Right cardiac atrium (tissue), 5 donors: ENCODE results near the gene GPR42. TPM values are rescaled to one million over a fixed set of nuclear protein-coding genes. Genes with fewer than 3 reads are reported as not detected.
A peak's percentile ranks its signal among the peaks of the same experiment; 100 is the strongest.

Experiments
- ATAC-seq, 2 donors: fragments of 200-7000 bp; cut with Tn5 transposase; one replicate each; pipeline versions ENCODE4 v1.8.0 to v1.9.1; 2020; ENCODE audit warnings: moderate library complexity in 2 of 2, mild to moderate bottlenecking in 1 of 2
- DNase-seq, 3 donors: peaks; one replicate each; pipeline ENCODE4 v3.0.0-alpha.2; 2020
- H3K27ac ChIP-seq: one replicate; pipeline ENCODE4 v1.5.1; 2013; ENCODE audit warnings: mild to moderate bottlenecking, low read length, control low read depth, moderate library complexity
- H3K27me3 ChIP-seq: one replicate; pipeline ENCODE4 v1.6.1; 2013; ENCODE audit not compliant: control insufficient read depth, insufficient read depth
- H3K4me1 ChIP-seq: one replicate; pipeline ENCODE4 v1.6.1; 2013; ENCODE audit warnings: low read length; ENCODE audit not compliant: control insufficient read depth, insufficient read depth
- H3K4me3 ChIP-seq: one replicate; pipeline ENCODE4 v1.5.1; 2013; ENCODE audit warnings: low read length, control low read depth
- H3K9me3 ChIP-seq: one replicate; pipeline ENCODE4 v1.6.1; 2013; ENCODE audit warnings: low read length; ENCODE audit not compliant: control insufficient read depth
- WGBS: extraction: QIAGEN DNeasy Blood & Tissue Kit; methylation state at CpG from one replicate; pipeline ENCODE4 v1.1.7; 2013; 5-methylcytosine and 5-hydroxymethylcytosine counted together
- intact Hi-C, 4 donors: fragments of 100-400 bp; cut with DNase I; formaldehyde crosslinking; loops; one replicate each; pipeline versions ENCODE4 v1.11.0 to v1.14.0; 2022 to 2023
- polyA plus RNA-seq: library from polyadenylated mRNA; stranded (reverse); fragments of 200-250 nt; gene quantifications from one replicate; pipeline ENCODE4 v1.2.3, GENCODE V29; 2013
- total RNA-seq, 4 donors: library from RNA; stranded (reverse); fragmentation: NEBNext Ultra II Directional; extraction: Animal tissue kit (Norgen Biotek cat#: 25700); gene quantifications; one replicate each; pipeline ENCODE4 v1.2.1, GENCODE V29; 2021
- donor health status: healthy with polysubstance abuse.
- donor health status: DM: no; HTN: yes; CAD: no.
- donor health status: DM: no; HTN: no; CAD: no.
- donor health status: DM: no; HTN: yes; CAD: no; lungs with severe emphysema.
- donor health status: DM: yes; HTN: yes; CAD: no.

The GPR42 gene
- total and polyA plus RNA-seq, 5 donors: not detected

GRCh38 chr19:35347930-35348298 is 23.0 kb upstream of the GPR42 start:
- Histone ChIP-seq H3K9me3 (no peaks in the 10 kb centered on the region), H3K4me3 (no peak overlapping the region), H3K27me3 (no peaks in the 10 kb centered on the region), H3K27ac (no peak overlapping the region), H3K4me1 (no peaks in the 10 kb centered on the region)
- DNase-seq: no peak
- WGBS: 79% methylated on average over 7 of the region's 7 CpGs
- no peak for ATAC-seq
- intact Hi-C loops: no loop called here

GRCh38 chr19:35348911-35349611 is 21.8 kb upstream of the GPR42 start:
- Histone ChIP-seq H3K27ac (no peak overlapping the region), H3K9me3 (no peaks in the 10 kb centered on the region), H3K27me3 (no peaks in the 10 kb centered on the region), H3K4me1 (no peaks in the 10 kb centered on the region), H3K4me3 (no peak overlapping the region)
- WGBS: 81% methylated on average over 18 of the region's 18 CpGs
- no peak for ATAC-seq
- DNase-seq: peak in 1 of 3 donors; percentile 12
- intact Hi-C loops: no loop called here

- H3K4me1 ChIP-seq: no peaks in the 10 kb centered on the region
- no peak for ATAC-seq
- intact Hi-C loops: loop anchor here (5.0 to 10.0 kb wide), 4 partner anchors 115 to 145 kb away; partner anchors contain the start of gene KRTDAP (in 2 of the 4)
- no peak overlapping the region for H3K27ac ChIP-seq
- DNase-seq: no peak
- H3K4me3 ChIP-seq: no peak overlapping the region
- H3K27me3 ChIP-seq: no peaks in the 10 kb centered on the region
- 80% methylated on average over 17 of the region's 17 CpGs for WGBS
- no peaks in the 10 kb centered on the region for H3K9me3 ChIP-seq
Measured at GRCh38 chr19:35349614-35350521, 21.0 kb upstream of the GPR42 start.

- intact Hi-C loops: loop anchor here (5.0 to 10.0 kb wide), 4 partner anchors 114 to 144 kb away; partner anchors contain the start of gene KRTDAP (in 2 of the 4)
- DNase-seq (no peak), ATAC-seq (no peak)
- H3K9me3 ChIP-seq: no peaks in the 10 kb centered on the region
- no peaks in the 10 kb centered on the region for H3K27me3 ChIP-seq
- no peak overlapping the region for H3K4me3 ChIP-seq
- H3K27ac ChIP-seq: no peak overlapping the region
- 84% methylated on average over 7 of the region's 7 CpGs for WGBS
- H3K4me1 ChIP-seq: no peaks in the 10 kb centered on the region
Measured at GRCh38 chr19:35350591-35350990, 20.3 kb upstream of the GPR42 start.

- peak in 1 of 2 donors; percentile 19 for ATAC-seq
- Histone ChIP-seq H3K27me3 (no peaks in the 10 kb centered on the region), H3K27ac (no peak overlapping the region), H3K9me3 (no peaks in the 10 kb centered on the region), H3K4me1 (no peaks in the 10 kb centered on the region), H3K4me3 (no peak overlapping the region)
- peak in 1 of 3 donors; percentile 52 for DNase-seq
- intact Hi-C loops: loop anchor here (2.0 to 10.0 kb wide), 6 partner anchors 113 to 143 kb away; partner anchors contain the start of gene KRTDAP (in 2 of the 4)
- 93% methylated on average over 47 of the region's 47 CpGs for WGBS
Measured at GRCh38 chr19:35351411-35352176, 19.3 kb upstream of the GPR42 start.

GRCh38 chr19:35352177-35352447 is 18.8 kb upstream of the GPR42 start:
- Histone ChIP-seq H3K4me3 (no peak overlapping the region), H3K4me1 (no peaks in the 10 kb centered on the region), H3K27ac (no peak overlapping the region), H3K27me3 (no peaks in the 10 kb centered on the region), H3K9me3 (no peaks in the 10 kb centered on the region)
- DNase-seq (no peak), ATAC-seq (no peak)
- 82% methylated on average over 18 of the region's 18 CpGs for WGBS
- intact Hi-C loops: loop anchor here (2.0 to 10.0 kb wide), 6 partner anchors 113 to 143 kb away; partner anchors contain the start of gene KRTDAP (in 2 of the 4)

- H3K9me3 ChIP-seq: no peaks in the 10 kb centered on the region
- peak; percentile 52 to 71 (median 68) for DNase-seq
- H3K27ac ChIP-seq: no peak overlapping the region
- intact Hi-C loops: loop anchor here (2.0 to 10.0 kb wide), 6 partner anchors 112 to 142 kb away; partner anchors contain the start of gene KRTDAP (in 2 of the 4)
- ATAC-seq: peak; percentile 58 to 72
- no peaks in the 10 kb centered on the region for H3K27me3 ChIP-seq
- H3K4me3 ChIP-seq: no peak overlapping the region
- WGBS: 28% methylated on average over 32 of the region's 32 CpGs
- no peaks in the 10 kb centered on the region for H3K4me1 ChIP-seq
Measured at GRCh38 chr19:35352448-35353304, 18.2 kb upstream of the GPR42 start.

GRCh38 chr19:35353635-35354034 is 17.2 kb upstream of the GPR42 start:
- ATAC-seq (no peak), DNase-seq (peak in 1 of 3 donors; percentile 34)
- no peaks in the 10 kb centered on the region for H3K9me3 ChIP-seq
- H3K27ac ChIP-seq: no peak overlapping the region
- no peaks in the 10 kb centered on the region for H3K4me1 ChIP-seq
- no peaks in the 10 kb centered on the region for H3K27me3 ChIP-seq
- WGBS: 74% methylated on average over 9 of the region's 9 CpGs
- intact Hi-C loops: loop anchor here (2.0 to 10.0 kb wide), 6 partner anchors 111 to 141 kb away; partner anchors contain the start of gene KRTDAP (in 2 of the 4)
- H3K4me3 ChIP-seq: no peak overlapping the region

GRCh38 chr19:35354898-35355297 is 16.0 kb upstream of the GPR42 start:
- H3K4me1 ChIP-seq: no peaks in the 10 kb centered on the region
- H3K27ac ChIP-seq: no peak overlapping the region
- intact Hi-C loops: loop anchor here (5.0 to 10.0 kb wide), 4 partner anchors 110 to 140 kb away; partner anchors contain the start of gene KRTDAP (in 2 of the 4)
- no peaks in the 10 kb centered on the region for H3K9me3 ChIP-seq
- peak in 1 of 3 donors; percentile 6 for DNase-seq
- H3K27me3 ChIP-seq: no peaks in the 10 kb centered on the region
- WGBS: 88% methylated on average over 8 of the region's 8 CpGs
- H3K4me3 ChIP-seq: no peak overlapping the region
- no peak for ATAC-seq
